NCI-H1694 treated with DMSO at 0.1 percent for 48 hours (cell line): ENCODE results near the gene AVEN.
"Not testable (repeated sequence)": the region's sequence is repeated elsewhere in the genome, so short reads cannot be mapped to it uniquely, and the experiment has no call there.

Source experiments
- DNase-seq: peaks from one replicate; lab custom pipeline; 2025; lab: John Stamatoyannopoulos, UW

Gene AVEN

DNA sequence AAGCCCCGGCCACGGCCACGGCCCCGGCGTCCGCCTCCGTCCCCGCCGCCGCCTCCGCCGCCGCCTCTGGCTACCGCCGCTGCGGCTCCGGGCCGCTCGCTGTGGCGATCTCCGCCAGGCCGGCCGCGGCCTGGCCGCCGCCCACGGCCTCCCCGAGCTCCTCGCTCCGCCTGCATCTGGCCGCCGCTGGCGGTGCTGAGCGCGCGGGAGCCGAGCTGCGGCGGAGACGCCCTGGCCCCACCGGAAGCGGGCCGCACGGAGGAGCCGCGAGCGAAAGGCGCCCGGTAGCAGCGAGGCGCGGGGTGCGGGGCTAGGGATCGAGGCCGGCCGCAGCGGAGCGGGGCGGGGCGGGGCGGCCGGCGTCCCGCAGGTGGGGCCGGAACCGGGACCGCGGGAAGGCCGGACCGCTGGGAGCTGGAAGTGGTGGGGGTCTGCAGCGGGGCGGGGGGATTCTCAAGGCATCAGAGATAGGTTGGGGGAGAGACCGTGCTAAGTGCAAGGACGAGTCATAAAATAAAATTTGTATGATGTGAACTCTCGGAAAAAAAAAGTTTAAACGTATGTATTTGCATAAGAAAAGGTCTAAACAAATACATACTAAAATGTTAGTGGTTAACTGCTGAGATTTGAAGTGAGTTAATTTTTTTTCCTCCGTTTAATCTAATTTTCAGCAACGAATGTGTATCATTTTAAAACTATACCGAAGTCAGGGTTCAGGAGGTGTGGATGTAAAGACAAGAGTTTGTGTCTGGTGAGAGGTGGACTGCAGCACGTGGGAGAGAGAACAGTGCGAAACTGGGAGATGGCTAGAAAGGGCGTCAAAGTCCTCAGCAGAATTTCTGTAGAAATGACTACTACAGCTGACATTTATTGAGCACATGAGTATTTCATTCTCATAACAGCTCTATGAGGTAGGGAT is at the start of gene AVEN:
Gene AVEN (minus strand): TSS at position 334 of the 919 bp plus-strand sequence. CDS start 158 bp downstream, at position 176.
- DNase-seq: no peak

DNA sequence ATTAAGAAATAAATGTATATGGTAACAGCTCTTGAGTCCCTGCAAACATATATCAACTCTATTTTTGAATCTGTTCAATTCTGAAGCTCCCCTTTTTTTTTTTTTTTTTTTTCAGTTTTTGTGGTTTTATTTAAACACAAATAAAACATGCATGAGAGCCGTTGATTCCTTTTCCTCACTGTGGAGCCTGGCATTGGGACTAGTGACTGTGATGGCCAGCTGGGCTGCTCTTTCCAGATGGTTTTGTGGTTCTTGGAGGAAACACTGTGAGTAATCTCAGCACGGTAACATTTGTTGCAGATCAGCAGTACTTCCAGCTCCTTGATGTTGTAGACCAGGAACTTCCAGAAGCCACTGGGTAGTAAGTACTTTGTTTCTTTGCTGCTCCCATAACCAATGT is 46.7 kb upstream of the AVEN start:
- no peak for DNase-seq

DNA sequence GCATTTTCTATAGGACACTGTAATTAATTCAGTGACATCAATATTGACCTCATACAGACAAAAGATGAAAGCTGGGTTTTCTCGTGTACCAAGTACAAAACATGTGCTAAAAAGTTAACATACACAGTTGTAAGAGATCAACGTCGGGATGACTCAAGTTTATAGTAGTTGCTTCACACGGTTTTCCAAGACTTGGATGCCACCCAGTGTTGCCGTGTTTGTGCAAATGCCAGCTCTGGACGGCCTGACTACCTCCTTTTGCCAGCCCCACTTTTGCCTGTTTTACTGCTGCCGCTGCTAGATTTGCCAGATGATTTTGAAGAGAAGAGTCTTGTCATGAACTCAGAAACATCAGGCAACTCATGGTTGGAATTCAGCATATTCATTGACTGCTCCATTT is 45.1 kb upstream of the AVEN start:
- DNase-seq: no peak

DNA sequence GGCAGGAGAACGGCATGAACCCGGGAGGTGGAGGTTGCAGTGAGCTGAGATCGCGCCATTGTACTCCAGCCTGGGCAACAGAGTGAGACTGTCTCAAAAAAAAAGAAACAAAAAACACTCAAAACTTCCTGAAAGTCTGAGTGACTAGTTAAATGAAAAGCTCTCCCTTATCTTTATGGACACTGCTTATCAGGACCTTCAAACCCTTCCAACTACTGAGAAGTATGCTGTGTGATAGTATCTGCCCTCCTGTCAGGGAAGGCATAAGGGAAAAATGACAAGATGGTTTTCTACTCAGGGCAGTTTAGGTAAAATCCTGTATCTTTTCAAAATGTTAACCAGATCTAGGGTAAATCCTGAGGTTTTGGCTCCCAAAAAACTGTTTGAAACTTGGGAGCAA is 40.9 kb upstream of the AVEN start:
- no peak for DNase-seq

DNA sequence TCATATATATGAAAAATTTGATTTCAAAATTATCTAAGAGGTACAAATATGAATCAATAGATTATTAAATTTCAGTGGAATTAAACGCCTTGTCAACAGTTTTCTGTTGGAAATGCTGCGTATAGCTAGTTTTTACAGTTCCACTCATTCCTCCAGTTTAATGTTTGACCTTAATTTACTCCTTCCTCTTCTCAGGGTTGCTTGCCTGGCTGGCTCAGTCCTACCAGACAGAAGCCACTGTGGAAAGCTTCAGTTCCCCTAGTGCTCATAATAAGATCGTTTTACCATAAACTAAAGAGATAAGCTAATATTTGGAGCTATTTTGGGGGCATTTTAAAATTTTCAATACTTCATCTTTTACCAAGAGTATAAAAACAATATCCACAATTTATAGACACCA is 39.9 kb upstream of the AVEN start:
- no peak for DNase-seq

DNA sequence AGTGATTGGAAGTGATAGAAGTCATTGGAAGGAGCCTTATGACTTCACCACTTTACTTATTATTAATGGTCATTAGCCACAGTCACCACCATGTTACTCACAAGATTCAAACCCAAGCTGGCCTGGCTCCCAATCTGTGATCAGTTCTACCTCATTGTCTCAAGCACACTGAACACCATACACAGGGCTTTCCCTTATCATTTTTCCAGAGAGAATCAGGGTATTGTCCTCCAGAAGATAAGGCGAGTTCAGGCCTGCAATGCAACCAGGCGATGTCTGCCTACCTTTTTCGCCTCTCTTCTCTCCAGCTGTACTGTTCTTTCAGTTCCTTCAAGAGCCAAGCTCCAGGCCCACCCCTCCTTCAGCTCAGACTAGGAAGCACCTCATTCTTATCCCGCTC is 37.8 kb upstream of the AVEN start:
- no peak for DNase-seq

DNA sequence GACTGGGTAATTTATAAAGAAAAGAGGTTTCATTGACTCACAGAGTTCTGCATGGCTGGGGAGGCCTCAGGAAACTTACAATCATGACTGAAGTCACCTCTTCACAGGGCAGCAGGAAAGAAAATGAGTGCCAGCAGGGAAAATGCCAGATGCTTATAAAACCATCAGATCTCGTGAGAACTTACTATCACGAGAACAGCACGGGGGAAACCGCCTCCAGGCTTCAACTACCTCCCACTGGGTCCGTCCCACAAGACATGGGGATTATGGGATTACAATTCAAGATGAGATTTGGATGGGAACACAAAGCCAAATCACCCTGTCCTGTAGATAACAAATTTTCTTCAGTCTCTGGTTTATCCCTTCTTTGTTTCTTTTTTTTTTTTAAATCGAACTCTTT is 31.0 kb upstream of the AVEN start:
- DNase-seq: no peak

DNA sequence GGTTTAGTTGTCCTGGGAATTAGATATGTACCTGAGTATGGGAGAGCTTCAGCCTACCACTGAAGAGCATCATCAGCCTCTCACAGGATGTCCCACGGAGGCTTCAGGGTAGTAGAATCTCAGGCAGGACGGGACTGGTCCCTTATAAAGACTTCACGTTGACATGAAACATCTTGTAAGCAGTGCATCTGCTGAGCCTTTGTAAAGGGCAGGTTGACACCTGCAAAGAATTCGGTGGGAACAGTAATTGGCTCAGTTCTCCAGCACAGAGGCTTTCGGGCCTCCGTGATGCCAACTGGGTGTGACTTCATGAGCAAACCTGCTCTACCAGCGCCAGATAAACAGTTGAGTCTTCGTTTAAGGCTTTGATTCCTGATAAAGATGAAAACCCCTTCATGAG is 26.9 kb upstream of the AVEN start:
- no peak for DNase-seq

DNA sequence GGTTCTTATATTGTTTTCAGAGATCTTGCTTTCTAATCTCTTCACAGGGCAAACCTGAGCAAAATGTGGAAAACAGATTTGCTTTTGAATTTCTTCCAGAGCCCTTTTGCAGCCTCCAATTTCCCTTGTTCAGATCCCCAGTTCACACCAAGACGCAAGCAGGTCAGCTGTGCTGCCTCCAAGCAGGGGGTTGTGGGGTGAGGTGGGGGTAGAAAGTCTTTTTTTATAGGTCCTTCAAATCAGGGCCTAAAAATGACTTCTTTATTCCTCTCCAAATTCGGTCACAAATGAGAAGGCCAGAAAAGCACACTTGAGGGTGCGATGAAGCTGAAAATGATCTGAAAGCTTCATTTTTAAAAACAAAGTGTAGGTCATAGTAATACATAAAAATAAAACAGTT is 26.3 kb upstream of the AVEN start:
- no peak for DNase-seq

- DNase-seq: no peak
Observed at GRCh38 chr15:34064438-34064837, 25.4 kb upstream of the AVEN start.

DNA sequence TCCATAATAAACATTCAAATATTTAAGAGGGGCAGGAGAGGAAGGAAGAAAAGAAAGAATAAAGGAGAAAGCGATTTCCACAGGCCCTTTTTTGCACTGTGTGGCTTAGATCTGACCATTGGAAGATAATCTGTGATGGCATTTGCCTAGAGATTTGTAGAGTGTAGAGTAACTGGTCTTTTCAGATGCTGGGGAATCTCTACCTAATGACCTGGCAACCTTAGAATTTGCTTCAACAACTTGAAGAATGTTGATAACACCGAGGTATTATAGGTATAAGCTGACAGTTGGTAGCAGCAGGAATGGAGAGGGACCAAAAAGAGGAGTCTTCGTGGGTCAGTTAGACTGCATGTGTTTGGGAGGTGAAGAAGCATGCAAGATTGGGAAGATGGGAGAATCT is 20.9 kb upstream of the AVEN start:
- no peak for DNase-seq

GRCh38 chr15:34059476-34059875 is 20.5 kb upstream of the AVEN start:
- no peak for DNase-seq

- no peak for DNase-seq
Observed at GRCh38 chr15:34056911-34057310, 17.9 kb upstream of the AVEN start.

DNA sequence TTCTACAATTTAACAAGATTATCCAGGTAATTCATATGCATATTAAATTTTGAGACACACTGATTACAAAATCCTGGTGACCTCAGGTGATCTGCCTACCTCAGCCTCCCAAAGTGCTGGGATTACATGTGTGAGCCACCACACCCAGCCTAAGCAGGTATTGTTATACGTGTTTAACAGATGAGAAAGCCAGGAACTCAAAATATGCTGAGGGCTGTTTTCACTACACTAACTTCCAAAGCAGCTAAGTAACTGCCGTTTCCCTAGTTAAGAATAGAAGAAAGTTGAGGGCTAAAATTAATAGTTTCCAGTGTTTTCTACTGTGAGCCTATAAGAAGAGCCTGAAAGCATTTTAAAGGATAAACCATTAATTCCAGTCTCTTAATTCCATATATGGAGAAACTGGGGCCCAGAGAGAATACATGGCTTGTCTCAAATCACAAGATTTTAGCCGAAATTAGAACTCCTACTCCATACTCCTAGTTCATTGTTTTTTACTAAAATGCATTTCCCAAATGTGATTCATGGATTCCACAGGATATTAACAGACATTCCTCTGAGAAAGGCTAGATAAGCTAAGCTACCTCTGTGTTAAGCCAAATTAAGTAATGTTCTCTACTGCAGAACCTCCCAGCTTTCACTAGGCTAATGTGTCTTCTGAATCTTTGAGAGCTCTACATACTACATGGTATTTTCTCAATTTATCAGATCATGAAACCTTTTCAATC is 17.0 kb upstream of the AVEN start:
- DNase-seq: no peak

DNA sequence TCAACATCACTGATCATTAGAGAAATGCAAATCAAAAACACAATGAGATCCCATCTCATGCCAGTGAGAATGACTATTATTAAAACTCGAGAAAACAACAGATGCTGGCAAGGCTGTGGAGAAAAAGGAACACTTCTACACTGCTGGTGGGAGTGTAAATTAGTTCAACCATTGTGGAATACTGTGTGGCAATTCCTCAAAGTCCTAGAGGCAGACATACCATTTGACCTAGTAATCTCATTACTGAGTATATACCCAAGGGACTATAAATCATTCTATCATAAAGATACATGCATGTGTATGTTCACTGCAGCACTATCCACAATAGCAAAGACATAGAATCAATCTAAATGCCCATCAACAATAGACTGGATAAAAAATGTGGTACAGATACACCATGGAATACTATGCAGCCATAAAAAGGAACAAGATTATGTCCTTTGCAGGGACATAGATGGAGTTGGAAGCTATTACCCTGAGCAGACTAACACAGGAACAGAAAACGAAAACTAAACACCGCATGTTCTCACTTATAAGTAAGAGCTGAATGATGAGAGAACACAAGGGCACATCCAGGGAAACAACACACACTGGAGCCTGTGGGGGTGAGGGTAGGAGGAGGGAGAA is 15.2 kb upstream of the AVEN start:
- no peak for DNase-seq

- not testable (repeated sequence) for DNase-seq
Observed at GRCh38 chr15:34050385-34050784, 11.4 kb upstream of the AVEN start.

GRCh38 chr15:34049112-34049511 is 10.1 kb upstream of the AVEN start:
- no peak for DNase-seq

GRCh38 chr15:34047893-34048775 is 9.1 kb upstream of the AVEN start:
- no peak for DNase-seq

DNA sequence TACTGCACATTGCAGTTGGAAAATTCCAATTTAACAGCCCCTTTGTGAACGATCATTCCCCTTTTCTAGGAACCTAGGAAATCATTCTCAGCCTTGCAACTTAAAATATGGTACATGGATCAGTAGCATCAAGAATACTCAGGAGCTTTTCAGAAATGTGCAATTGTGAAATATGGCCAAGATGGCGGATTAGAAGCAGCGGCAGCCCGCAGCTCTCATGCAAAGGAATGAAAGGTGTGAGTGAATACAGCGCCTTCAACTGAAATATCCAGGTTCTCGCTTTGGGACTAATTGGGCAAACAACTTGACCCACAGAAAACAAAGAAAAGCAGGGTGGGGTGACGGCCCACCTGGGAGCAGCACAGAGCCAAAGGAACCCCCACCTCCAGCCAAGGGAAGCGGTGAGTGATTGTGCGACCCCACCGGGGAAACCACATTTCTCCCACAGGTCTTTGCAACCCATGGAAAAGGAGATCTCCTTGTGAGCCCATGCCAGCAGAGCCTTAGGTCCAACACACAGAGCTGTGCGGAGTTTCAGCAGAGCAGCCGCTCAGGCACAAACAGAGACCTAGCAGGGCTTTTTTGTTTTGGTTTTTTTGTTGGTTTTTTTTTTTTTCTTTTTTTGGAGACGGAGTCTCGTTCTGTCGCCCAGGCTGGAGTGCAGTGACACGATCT is 7.6 kb upstream of the AVEN start:
- DNase-seq: no peak

DNA sequence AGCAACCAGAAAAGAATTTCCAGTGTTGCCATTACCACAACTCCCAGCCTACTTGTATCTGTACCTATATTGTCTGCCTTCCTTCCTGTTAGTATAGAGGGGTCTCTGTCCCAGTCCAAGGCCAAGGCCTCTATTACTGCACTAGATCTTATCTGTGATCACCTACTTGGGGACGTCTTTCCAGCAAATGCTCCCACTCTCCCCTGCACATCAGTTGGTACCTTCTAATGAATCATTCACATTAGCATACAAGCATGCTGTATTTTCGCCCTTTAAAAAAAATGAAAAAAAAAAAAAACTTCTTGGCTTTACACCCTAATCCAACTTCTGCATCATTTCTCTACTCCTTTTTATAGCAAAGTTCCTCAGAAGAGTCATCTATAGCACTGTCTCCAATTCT is 4.8 kb upstream of the AVEN start:
- no peak for DNase-seq

DNA sequence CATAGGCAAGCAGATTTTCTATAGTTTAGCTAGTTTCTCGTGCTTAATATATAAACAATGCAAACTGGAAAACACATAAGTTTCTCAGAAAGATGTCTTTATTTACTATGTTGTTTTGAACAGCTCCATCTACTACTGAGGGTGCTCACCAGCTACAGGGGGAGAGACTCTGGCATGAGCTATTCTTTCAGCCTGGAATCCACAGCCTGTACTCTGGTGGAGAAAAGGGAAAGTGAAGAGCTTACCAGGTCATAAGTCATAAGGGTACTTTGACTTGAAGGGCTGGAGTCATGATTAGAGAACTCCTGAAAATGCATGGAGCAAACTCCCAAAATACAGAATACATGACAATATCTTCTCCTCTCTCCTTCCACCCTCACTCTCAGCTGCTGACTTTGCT is 4.4 kb upstream of the AVEN start:
- no peak for DNase-seq

DNA sequence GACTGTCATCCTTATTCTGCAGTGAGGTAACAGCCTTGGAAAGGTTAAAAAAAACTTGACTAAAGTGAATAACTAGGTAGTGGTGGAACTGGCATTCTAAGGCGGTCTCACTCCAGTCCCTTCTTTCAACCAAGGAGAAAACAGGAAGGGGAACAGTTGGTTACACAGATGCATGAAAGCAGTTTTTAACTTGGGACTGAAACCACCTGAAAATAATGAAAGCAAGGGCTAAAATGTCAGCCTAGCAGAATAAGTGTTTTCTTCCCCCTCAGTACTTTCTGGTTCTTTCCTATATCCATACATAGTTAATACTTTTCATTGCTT is 748 bp upstream of the AVEN start:
- no peak for DNase-seq
